Measurements from ENCODE around the gene ALOXE3. TPM values are rescaled to one million over a fixed set of nuclear protein-coding genes. Genes with fewer than 3 reads are reported as not detected.

The ALOXE3 gene
- total RNA-seq, 1 donor from 2014 or later = not detected

- Mint-ChIP-seq H3K36me3 (no peaks in the 10 kb centered on the region), H3K9me3 (peaks cover 2% of the 10 kb centered on the region), H3K4me3 (no peak overlapping the region), H3K27me3 (ENCODE audit: insufficient read depth, low read depth) (peaks cover 10% of the 10 kb centered on the region), H3K4me1 (peaks cover 4% of the 10 kb centered on the region), H3K27ac (no peak overlapping the region)
- no peaks in the 10 kb centered on the region for H3K36me3 ChIP-seq
- no peak for DNase-seq (ENCODE audit: low spot score)
- peaks cover 32% of the 10 kb centered on the region for H3K27me3 ChIP-seq
- H3K27ac ChIP-seq = no peak overlapping the region
- H2AFZ ChIP-seq (replicated peaks) = no peak overlapping the region
- no peaks in the 10 kb centered on the region for H4K20me1 ChIP-seq (ENCODE audit: low read depth)
- H3K4me1 ChIP-seq = no peaks in the 10 kb centered on the region
- H3K9me3 ChIP-seq (ENCODE audit: low read depth) = no peaks in the 10 kb centered on the region
- H3K4me2 ChIP-seq = no peak overlapping the region
- no peak overlapping the region for H3K9ac ChIP-seq
- H3K79me2 ChIP-seq (ENCODE audit: low read depth) = no peaks in the 10 kb centered on the region
- TF ChIP-seq EZH2 (IDR thresholded peaks at IDR 0.05) (no peak), EZH2phosphoT487 (IDR thresholded peaks at IDR 0.05) (no peak), CTCF (IDR thresholded peaks at IDR 0.05) (no peak)
- no peaks in the 10 kb centered on the region for H3F3A ChIP-seq (ENCODE audit: low read depth)
- no peak overlapping the region for H3K4me3 ChIP-seq
These were observed 65.8 kb downstream of the ALOXE3 start for GRCh38 chr17:8052256-8053252.

- no peak overlapping the region for H3K4me2 ChIP-seq
- H3K9me3 ChIP-seq (ENCODE audit: low read depth) = no peaks in the 10 kb centered on the region
- H3K4me1 ChIP-seq = no peaks in the 10 kb centered on the region
- no peaks in the 10 kb centered on the region for H4K20me1 ChIP-seq (ENCODE audit: low read depth)
- Mint-ChIP-seq H3K36me3 (no peaks in the 10 kb centered on the region), H3K9me3 (peaks cover 2% of the 10 kb centered on the region), H3K27ac (no peak overlapping the region), H3K4me1 (no peaks in the 10 kb centered on the region), H3K4me3 (peak overlapping the region; percentile 10), H3K27me3 (ENCODE audit: insufficient read depth, low read depth) (peaks cover 7% of the 10 kb centered on the region)
- DNase-seq (ENCODE audit: low spot score) = no peak
- H3K27ac ChIP-seq = no peak overlapping the region
- no peaks in the 10 kb centered on the region for H3F3A ChIP-seq (ENCODE audit: low read depth)
- no peaks in the 10 kb centered on the region for H3K36me3 ChIP-seq
- H2AFZ ChIP-seq (replicated peaks) = no peak overlapping the region
- H3K9ac ChIP-seq = no peak overlapping the region
- no peak overlapping the region for H3K4me3 ChIP-seq
- H3K27me3 ChIP-seq = peaks cover 25% of the 10 kb centered on the region
- TF ChIP-seq EZH2 (IDR thresholded peaks at IDR 0.05) = no peak
- no peak for TF ChIP-seq EZH2phosphoT487 (IDR thresholded peaks at IDR 0.05)
- TF ChIP-seq CTCF (IDR thresholded peaks at IDR 0.05) = no peak
- no peaks in the 10 kb centered on the region for H3K79me2 ChIP-seq (ENCODE audit: low read depth)
These were observed 66.5 kb downstream of the ALOXE3 start for GRCh38 chr17:8051831-8052230.

DNA sequence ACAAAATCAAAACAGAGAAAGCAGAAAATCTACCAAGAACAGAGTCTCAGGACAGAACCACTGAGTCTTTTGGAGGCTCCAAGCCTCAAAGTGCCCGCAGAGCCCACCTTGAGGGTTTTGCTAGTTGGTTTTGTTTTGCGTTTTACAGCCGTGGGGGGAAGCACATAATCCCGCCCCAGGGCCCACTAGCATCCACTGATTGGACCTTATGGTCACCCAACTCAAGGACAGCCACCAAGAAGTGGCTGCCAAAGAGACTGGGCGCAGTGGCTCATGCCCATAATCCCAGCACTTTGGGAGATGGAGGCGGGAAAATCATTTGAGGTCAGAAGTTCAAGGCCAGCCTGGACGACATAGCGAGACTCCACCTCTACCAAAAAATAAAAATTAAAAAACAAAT lies 69.6 kb downstream of the ALOXE3 start:
- H3K4me2 ChIP-seq = no peak overlapping the region
- H3K9ac ChIP-seq = no peak overlapping the region
- no peaks in the 10 kb centered on the region for H4K20me1 ChIP-seq (ENCODE audit: low read depth)
- no peaks in the 10 kb centered on the region for H3F3A ChIP-seq (ENCODE audit: low read depth)
- Mint-ChIP-seq H3K36me3 (no peaks in the 10 kb centered on the region), H3K27ac (no peak overlapping the region), H3K4me3 (no peak overlapping the region), H3K9me3 (peaks cover 2% of the 10 kb centered on the region), H3K4me1 (no peaks in the 10 kb centered on the region), H3K27me3 (ENCODE audit: insufficient read depth, low read depth) (peaks cover 7% of the 10 kb centered on the region)
- TF ChIP-seq CTCF (IDR thresholded peaks at IDR 0.05) (no peak), EZH2 (IDR thresholded peaks at IDR 0.05) (no peak), EZH2phosphoT487 (IDR thresholded peaks at IDR 0.05) (no peak)
- DNase-seq (ENCODE audit: low spot score) = no peak
- no peak overlapping the region for H2AFZ ChIP-seq (replicated peaks)
- peaks cover 16% of the 10 kb centered on the region for H3K27me3 ChIP-seq
- H3K27ac ChIP-seq = no peak overlapping the region
- no peak overlapping the region for H3K4me3 ChIP-seq
- no peaks in the 10 kb centered on the region for H3K9me3 ChIP-seq (ENCODE audit: low read depth)
- H3K4me1 ChIP-seq = no peaks in the 10 kb centered on the region
- H3K79me2 ChIP-seq (ENCODE audit: low read depth) = no peaks in the 10 kb centered on the region
- no peaks in the 10 kb centered on the region for H3K36me3 ChIP-seq

Measured in neural progenitor cell (in vitro differentiated cells).